ENCODE data around the gene SERPIND1.

The SERPIND1 gene

GRCh38 chr22:20792966-20793728, 19.2 kb downstream of the SERPIND1 start:
- no peak for DNase-seq (ENCODE audit: low spot score)

- DNase-seq (ENCODE audit: low spot score) = no peak
Measured at GRCh38 chr22:20793748-20794649, 20.1 kb downstream of the SERPIND1 start.

GRCh38 chr22:20794650-20795413, 20.9 kb downstream of the SERPIND1 start:
- DNase-seq (ENCODE audit: low spot score) = no peak

GRCh38 chr22:20796731-20797130, 22.8 kb downstream of the SERPIND1 start:
- DNase-seq (ENCODE audit: low spot score) = no peak

- no peak for DNase-seq (ENCODE audit: low spot score)
Measured at GRCh38 chr22:20798218-20798617, 24.3 kb downstream of the SERPIND1 start.

- DNase-seq (ENCODE audit: low spot score) = no peak
Measured at GRCh38 chr22:20798974-20799373, 25.1 kb downstream of the SERPIND1 start.

- DNase-seq (ENCODE audit: low spot score) = no peak
Measured at GRCh38 chr22:20799449-20799848, 25.5 kb downstream of the SERPIND1 start.

- DNase-seq (ENCODE audit: low spot score) = no peak
Measured at GRCh38 chr22:20802452-20802851, 28.5 kb downstream of the SERPIND1 start.

- no peak for DNase-seq (ENCODE audit: low spot score)
Measured at GRCh38 chr22:20802922-20803553, 29.1 kb downstream of the SERPIND1 start.

GRCh38 chr22:20803696-20804324, 29.9 kb downstream of the SERPIND1 start:
- no peak for DNase-seq (ENCODE audit: low spot score)

GRCh38 chr22:20804650-20805049, 30.7 kb downstream of the SERPIND1 start:
- no peak for DNase-seq (ENCODE audit: low spot score)

GRCh38 chr22:20805972-20806471, 32.1 kb downstream of the SERPIND1 start:
- no peak for DNase-seq (ENCODE audit: low spot score)

GRCh38 chr22:20807315-20807752, 33.4 kb downstream of the SERPIND1 start:
- peak; percentile 31 for DNase-seq (ENCODE audit: low spot score)

- DNase-seq (ENCODE audit: low spot score) = no peak
Measured at GRCh38 chr22:20808844-20809243, 34.9 kb downstream of the SERPIND1 start.

GRCh38 chr22:20809538-20810185, 35.7 kb downstream of the SERPIND1 start:
- DNase-seq (ENCODE audit: low spot score) = no peak

- no peak for DNase-seq (ENCODE audit: low spot score)
Measured at GRCh38 chr22:20810645-20811044, 36.7 kb downstream of the SERPIND1 start.

GRCh38 chr22:20811171-20811570, 37.3 kb downstream of the SERPIND1 start:
- no peak for DNase-seq (ENCODE audit: low spot score)

- no peak for DNase-seq (ENCODE audit: low spot score)
Measured at GRCh38 chr22:20811971-20812660, 38.2 kb downstream of the SERPIND1 start.

GRCh38 chr22:20813056-20813455, 39.1 kb downstream of the SERPIND1 start:
- DNase-seq (ENCODE audit: low spot score) = no peak

GRCh38 chr22:20814221-20814808, 40.4 kb downstream of the SERPIND1 start:
- no peak for DNase-seq (ENCODE audit: low spot score)

All from LoVo (cell line).